ENCODE data around the gene TMC4.
"Not testable (repeated sequence)": the region's sequence is repeated elsewhere in the genome, so short reads cannot be mapped to it uniquely, and the experiment has no call there.

Gene TMC4

DNA sequence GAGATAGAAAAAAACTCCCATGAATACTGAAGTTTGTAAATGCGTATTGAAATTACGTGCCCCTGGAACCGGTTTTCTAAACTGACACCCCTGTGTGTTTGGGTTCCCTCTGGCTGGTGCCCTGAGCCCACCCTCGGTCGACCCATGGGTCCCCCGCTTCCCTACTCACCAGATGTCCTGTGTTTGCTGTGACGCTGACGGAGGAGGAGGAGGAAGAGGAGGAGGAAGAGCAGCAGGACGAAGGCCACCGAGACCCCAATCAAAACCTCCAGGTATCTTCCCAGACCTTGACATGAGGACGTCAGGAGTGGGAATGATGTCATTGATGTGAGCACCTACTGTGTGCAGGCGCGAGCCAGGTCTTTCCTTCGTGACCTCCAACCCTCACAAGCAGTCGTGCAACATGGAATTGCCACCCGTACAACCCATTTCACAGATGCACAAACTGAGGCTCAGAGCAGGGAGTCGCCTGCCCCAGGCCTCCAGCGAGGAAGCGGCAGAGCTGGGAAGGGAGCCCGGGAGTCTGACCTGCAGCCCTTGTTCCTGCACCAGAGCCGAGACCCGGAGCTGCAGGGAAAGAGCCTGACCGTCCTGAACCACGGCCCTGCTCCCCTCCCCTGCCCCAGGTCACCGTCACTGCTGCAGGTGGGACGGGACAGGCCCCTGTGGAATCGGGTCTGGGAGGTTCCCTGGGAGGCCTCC is 46.2 kb upstream of the TMC4 start:
- H3F3A ChIP-seq (ENCODE audit: low read depth), result no peaks in the 10 kb centered on the region
- H3K36me3 ChIP-seq (ENCODE audit: insufficient read depth, low read length), result peaks cover 13% of the 10 kb centered on the region; the same call in 1 of the 2 replicates
- H3K4me1 ChIP-seq (ENCODE audit: insufficient read depth, low read length, poor library complexity, severe bottlenecking), result no peaks in the 10 kb centered on the region
- TF ChIP-seq, protein P1, sequence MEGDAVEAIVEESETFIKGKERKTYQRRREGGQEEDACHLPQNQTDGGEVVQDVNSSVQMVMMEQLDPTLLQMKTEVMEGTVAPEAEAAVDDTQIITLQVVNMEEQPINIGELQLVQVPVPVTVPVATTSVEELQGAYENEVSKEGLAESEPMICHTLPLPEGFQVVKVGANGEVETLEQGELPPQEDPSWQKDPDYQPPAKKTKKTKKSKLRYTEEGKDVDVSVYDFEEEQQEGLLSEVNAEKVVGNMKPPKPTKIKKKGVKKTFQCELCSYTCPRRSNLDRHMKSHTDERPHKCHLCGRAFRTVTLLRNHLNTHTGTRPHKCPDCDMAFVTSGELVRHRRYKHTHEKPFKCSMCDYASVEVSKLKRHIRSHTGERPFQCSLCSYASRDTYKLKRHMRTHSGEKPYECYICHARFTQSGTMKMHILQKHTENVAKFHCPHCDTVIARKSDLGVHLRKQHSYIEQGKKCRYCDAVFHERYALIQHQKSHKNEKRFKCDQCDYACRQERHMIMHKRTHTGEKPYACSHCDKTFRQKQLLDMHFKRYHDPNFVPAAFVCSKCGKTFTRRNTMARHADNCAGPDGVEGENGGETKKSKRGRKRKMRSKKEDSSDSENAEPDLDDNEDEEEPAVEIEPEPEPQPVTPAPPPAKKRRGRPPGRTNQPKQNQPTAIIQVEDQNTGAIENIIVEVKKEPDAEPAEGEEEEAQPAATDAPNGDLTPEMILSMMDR (conservative IDR thresholded peaks at IDR 0.05; ENCODE audit: low read length), result no peak
- no peak for TF ChIP-seq EZH2phosphoT487 (IDR thresholded peaks at IDR 0.05; ENCODE audit: borderline replicate concordance)
- no peak overlapping the region for H3K4me2 ChIP-seq (ENCODE audit: low read depth, low read length, poor library complexity, severe bottlenecking)
- no peaks in the 10 kb centered on the region for H4K20me1 ChIP-seq (ENCODE audit: insufficient read depth, low read length, poor library complexity, severe bottlenecking)
- H3K4me3 ChIP-seq (ENCODE audit: low read length, poor library complexity, severe bottlenecking), result no peak overlapping the region
- no peak overlapping the region for H2AFZ ChIP-seq (ENCODE audit: low read length)
- H3K79me2 ChIP-seq (ENCODE audit: insufficient read depth, low read length), result no peaks in the 10 kb centered on the region
- no peaks in the 10 kb centered on the region for H3K9me2 ChIP-seq (replicated peaks; ENCODE audit: low read depth, low read length)
- H3K9ac ChIP-seq (ENCODE audit: low read depth, low read length, poor library complexity, severe bottlenecking), result no peak overlapping the region
- H3K9me3 ChIP-seq (ENCODE audit: insufficient read depth, low read depth, low read length), result no peaks in the 10 kb centered on the region
- no peaks in the 10 kb centered on the region for H3K27me3 ChIP-seq (ENCODE audit: insufficient read depth, low read length, poor library complexity, severe bottlenecking)

DNA sequence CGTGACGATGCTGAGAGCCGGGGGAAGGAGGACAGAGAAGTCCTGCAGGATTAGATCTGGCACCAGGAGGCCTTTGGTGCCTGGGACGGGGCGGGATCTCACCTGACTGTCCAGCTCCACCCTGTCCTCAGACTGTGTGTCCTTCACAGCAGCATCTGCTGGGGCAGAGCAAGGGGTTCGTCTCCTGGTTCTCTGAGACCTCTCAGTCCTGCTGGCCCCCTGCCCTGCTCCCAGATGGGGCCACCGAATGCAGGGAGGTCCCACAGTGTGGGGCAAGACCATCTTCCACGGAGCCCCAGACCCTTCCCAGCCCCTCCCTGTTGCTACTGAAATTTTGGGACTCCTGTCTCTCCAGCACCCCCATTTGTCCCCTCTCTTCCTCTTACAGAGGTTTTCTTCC is 45.3 kb upstream of the TMC4 start:
- Histone ChIP-seq H3K36me3 (ENCODE audit: insufficient read depth, low read length) (peaks cover 13% of the 10 kb centered on the region; the same call in 1 of the 2 replicates), H3K9ac (ENCODE audit: low read depth, low read length, poor library complexity, severe bottlenecking) (no peak overlapping the region)
- TF ChIP-seq, protein P1 (conservative IDR thresholded peaks at IDR 0.05; ENCODE audit: low read length), result no peak
- no peak for TF ChIP-seq EZH2phosphoT487 (IDR thresholded peaks at IDR 0.05; ENCODE audit: borderline replicate concordance)

DNA sequence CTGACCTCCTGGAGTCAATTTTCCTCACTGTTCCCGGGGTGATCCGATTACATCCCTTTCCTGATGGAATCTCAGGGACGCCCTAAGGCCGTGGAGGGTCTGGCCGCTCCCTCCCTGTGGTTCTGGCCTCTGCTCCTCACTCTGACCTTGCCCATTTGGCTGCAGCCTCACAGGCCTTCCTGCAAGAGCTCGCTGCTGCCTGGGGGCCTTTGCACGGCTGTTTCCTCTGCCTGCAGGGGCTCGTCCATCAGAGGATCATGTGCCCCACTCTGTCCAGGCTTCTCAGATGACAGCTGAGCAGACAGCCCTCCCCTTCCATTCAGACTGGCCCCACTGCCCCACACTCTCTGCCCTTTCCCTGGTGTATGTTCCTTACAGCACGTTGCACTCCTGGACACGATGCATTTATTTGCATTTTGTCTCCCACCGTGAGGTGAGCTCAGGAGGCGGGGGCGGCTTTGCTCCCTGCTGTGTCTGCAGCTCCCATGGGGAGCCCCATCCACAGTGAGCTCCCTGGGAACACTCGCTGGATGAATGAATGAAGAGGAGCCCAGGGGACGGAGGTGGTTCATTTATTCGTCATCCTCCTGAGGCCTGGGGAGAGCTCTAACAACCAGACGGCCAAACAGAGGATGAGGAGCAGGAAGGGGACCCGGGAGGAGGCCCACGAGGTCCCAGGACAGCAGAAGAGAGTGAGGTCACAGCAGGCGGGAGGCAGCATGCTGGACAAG is 44.7 kb upstream of the TMC4 start:
- not testable (repeated sequence) for H3F3A ChIP-seq (ENCODE audit: low read depth); H3K4me2 ChIP-seq (ENCODE audit: low read depth, low read length, poor library complexity, severe bottlenecking); H3K4me1 ChIP-seq (ENCODE audit: insufficient read depth, low read length, poor library complexity, severe bottlenecking); H3K9ac ChIP-seq (ENCODE audit: low read depth, low read length, poor library complexity, severe bottlenecking); H3K9me3 ChIP-seq (ENCODE audit: insufficient read depth, low read depth, low read length); H2AFZ ChIP-seq (ENCODE audit: low read length); H3K9me2 ChIP-seq (replicated peaks; ENCODE audit: low read depth, low read length); H3K79me2 ChIP-seq (ENCODE audit: insufficient read depth, low read length); H3K4me3 ChIP-seq (ENCODE audit: low read length, poor library complexity, severe bottlenecking); H3K27me3 ChIP-seq (ENCODE audit: insufficient read depth, low read length, poor library complexity, severe bottlenecking); H4K20me1 ChIP-seq (ENCODE audit: insufficient read depth, low read length, poor library complexity, severe bottlenecking)
- H3K36me3 ChIP-seq (ENCODE audit: insufficient read depth, low read length), result peaks cover 13% of the 10 kb centered on the region; the same call in 1 of the 2 replicates

More for the DNA sequence above, 45.3 kb upstream of the TMC4 start:
- Histone ChIP-seq H3K4me2 (ENCODE audit: low read depth, low read length, poor library complexity, severe bottlenecking) (no peak overlapping the region), H3K27me3 (ENCODE audit: insufficient read depth, low read length, poor library complexity, severe bottlenecking) (no peaks in the 10 kb centered on the region), H3K4me1 (ENCODE audit: insufficient read depth, low read length, poor library complexity, severe bottlenecking) (no peaks in the 10 kb centered on the region), H3K4me3 (ENCODE audit: low read length, poor library complexity, severe bottlenecking) (no peak overlapping the region), H3K9me3 (ENCODE audit: insufficient read depth, low read depth, low read length) (no peaks in the 10 kb centered on the region), H3K9me2 (replicated peaks; ENCODE audit: low read depth, low read length) (no peaks in the 10 kb centered on the region), H4K20me1 (ENCODE audit: insufficient read depth, low read length, poor library complexity, severe bottlenecking) (no peaks in the 10 kb centered on the region), H3K79me2 (ENCODE audit: insufficient read depth, low read length) (peaks cover 2% of the 10 kb centered on the region; the same call in 1 of the 2 replicates), H3F3A (ENCODE audit: low read depth) (no peaks in the 10 kb centered on the region), H2AFZ (ENCODE audit: low read length) (no peak overlapping the region)
